GM20000 (cell line): ENCODE measurements around the gene MATN1.

Experiments used
- DNase-seq: peaks from one replicate; pipeline ENCODE4 v3.0.0; 2012; ENCODE audit warnings: low spot score
- CTCF ChIP-seq: IDR thresholded peaks from 2 replicates; pipeline ENCODE4 v1.5.1; 2012; ENCODE audit warnings: mild to moderate bottlenecking, control low read depth; ENCODE audit errors: extremely low read depth, missing control alignments

MATN1 gene

GRCh38 chr1:30756206-30756544 lies 32.8 kb upstream of the MATN1 start:
- no peak for TF ChIP-seq CTCF
- DNase-seq, result no peak

- peak; percentile 2 for TF ChIP-seq CTCF
- DNase-seq, result no peak
Measured at GRCh38 chr1:30755746-30756145, 32.4 kb upstream of the MATN1 start.

- no peak for DNase-seq
Measured at GRCh38 chr1:30755334-30755733, 31.9 kb upstream of the MATN1 start.

GRCh38 chr1:30754684-30755171 lies 31.3 kb upstream of the MATN1 start:
- no peak for TF ChIP-seq CTCF
- peak; percentile 56 for DNase-seq

More at GRCh38 chr1:30755334-30755733, 31.9 kb upstream of the MATN1 start:
- TF ChIP-seq CTCF, result no peak

GRCh38 chr1:30753660-30754123 lies 30.3 kb upstream of the MATN1 start:
- no peak for TF ChIP-seq CTCF
- no peak for DNase-seq

GRCh38 chr1:30753118-30753517 lies 29.7 kb upstream of the MATN1 start:
- no peak for TF ChIP-seq CTCF
- DNase-seq, result no peak

- no peak for TF ChIP-seq CTCF
- no peak for DNase-seq
Measured at GRCh38 chr1:30752651-30752908, 29.2 kb upstream of the MATN1 start.
